ENCODE measurements around the gene CFAP65. TPM values are rescaled to one million over a fixed set of nuclear protein-coding genes. Genes with fewer than 3 reads are reported as not detected.

Gene CFAP65
- total and polyA plus RNA-seq, 2 of the 13 experiments (the other 11 are each of a cell fraction or from before 2014, with no cell fraction given), result 0.05 TPM; not detected in 1

DNA sequence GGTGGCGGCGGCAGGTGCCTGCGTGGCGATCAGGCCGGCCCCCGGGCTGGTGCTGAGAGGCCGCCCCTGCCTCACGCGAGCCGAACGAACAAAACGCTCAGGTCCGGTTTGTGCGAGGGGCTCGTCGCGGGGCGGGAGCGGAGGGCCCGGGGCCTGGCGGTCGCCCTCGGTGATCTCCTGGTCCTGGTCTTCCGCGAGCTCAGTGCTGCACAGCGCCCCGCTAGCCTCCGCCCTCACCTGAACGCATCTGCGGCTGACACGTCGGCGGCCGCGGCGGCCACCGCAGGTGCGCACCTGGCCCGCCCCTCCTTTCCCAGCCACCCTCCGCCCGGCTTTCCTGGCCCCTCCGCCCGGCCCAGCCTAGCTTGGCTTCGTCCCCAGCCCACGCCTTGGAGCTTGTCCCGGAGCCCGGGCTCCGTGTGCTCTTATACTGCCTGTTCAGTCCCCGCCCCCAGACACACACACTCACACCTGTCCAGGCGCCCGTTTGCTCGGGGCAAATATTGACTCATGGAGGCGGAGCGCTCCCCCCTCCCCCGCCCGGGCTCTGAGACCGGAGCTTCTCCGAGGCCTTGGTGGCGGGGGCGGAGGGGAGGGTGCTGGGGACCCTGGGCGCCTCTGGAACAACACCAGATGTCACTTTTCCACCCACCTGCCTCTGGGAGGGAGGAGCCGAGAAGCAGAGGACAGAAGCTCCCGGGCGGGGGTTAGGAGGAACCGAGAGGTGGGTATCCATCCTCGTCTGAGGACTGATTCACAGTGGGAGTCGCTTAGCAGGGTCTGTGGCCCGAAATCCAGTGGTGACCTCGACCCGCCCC, 39.5 kb downstream of the CFAP65 start (continued):
- TF ChIP-seq, protein P1, sequence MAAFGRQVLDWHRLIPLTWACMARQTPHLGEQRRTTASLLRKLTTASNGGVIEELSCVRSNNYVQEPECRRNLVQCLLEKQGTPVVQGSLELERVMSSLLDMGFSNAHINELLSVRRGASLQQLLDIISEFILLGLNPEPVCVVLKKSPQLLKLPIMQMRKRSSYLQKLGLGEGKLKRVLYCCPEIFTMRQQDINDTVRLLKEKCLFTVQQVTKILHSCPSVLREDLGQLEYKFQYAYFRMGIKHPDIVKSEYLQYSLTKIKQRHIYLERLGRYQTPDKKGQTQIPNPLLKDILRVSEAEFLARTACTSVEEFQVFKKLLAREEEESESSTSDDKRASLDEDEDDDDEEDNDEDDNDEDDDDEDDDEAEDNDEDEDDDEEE (CRISPR knock-in tag; IDR thresholded peaks at IDR 0.05), result 0 out of 2 replicates have a peak, but pooled peaks have one; percentile 76
- TF ChIP-seq, protein P2, sequence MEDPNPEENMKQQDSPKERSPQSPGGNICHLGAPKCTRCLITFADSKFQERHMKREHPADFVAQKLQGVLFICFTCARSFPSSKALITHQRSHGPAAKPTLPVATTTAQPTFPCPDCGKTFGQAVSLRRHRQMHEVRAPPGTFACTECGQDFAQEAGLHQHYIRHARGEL (CRISPR knock-in tag; IDR thresholded peaks at IDR 0.05), result 0 out of 2 replicates have a peak, but pooled peaks have one; percentile 48
- TF ChIP-seq HDAC1 (CRISPR knock-in tag; IDR thresholded peaks at IDR 0.05) (peak; percentile 94), HOXA3 (CRISPR knock-in tag; IDR thresholded peaks at IDR 0.05) (peak; percentile 73; the same call in 1 of the 2 replicates), ARHGAP35 (CRISPR knock-in tag; IDR thresholded peaks at IDR 0.05; ENCODE audit: borderline replicate concordance) (no peak), ELF3 (CRISPR knock-in tag; IDR thresholded peaks at IDR 0.05) (0 out of 2 replicates have a peak, but pooled peaks have one; percentile 39), ZSCAN9 (CRISPR knock-in tag; IDR thresholded peaks at IDR 0.05; ENCODE audit: borderline replicate concordance) (no peak), ZNF550 (CRISPR knock-in tag; IDR thresholded peaks at IDR 0.05; ENCODE audit: borderline replicate concordance) (no peak), SKI (IDR thresholded peaks at IDR 0.05; ENCODE audit: partially characterized antibody) (peak; percentile 66), SNAPC2 (CRISPR knock-in tag; IDR thresholded peaks at IDR 0.05) (peak; percentile 73; the same call in 1 of the 2 replicates), HOXA5 (CRISPR knock-in tag; IDR thresholded peaks at IDR 0.05) (peak; percentile 66; the same call in 1 of the 2 replicates), KLF12 (CRISPR knock-in tag; IDR thresholded peaks at IDR 0.05; ENCODE audit: borderline replicate concordance) (0 out of 2 replicates have a peak, but pooled peaks have one; percentile 45), ZFX (CRISPR knock-in tag; IDR thresholded peaks at IDR 0.05; ENCODE audit: low read depth) (peak; percentile 47), AGO1 (IDR thresholded peaks at IDR 0.05; ENCODE audit: low read depth, low read length, poor library complexity, severe bottlenecking) (peak; percentile 32), ZSCAN30 (CRISPR knock-in tag; IDR thresholded peaks at IDR 0.05) (no peak), TOE1 (CRISPR knock-in tag; IDR thresholded peaks at IDR 0.05) (no peak), ZNF510 (CRISPR knock-in tag; IDR thresholded peaks at IDR 0.05; ENCODE audit: low read depth) (no peak), BCL6 (CRISPR knock-in tag; IDR thresholded peaks at IDR 0.05) (peak; percentile 98), RFXAP (CRISPR knock-in tag; IDR thresholded peaks at IDR 0.05; ENCODE audit: borderline replicate concordance) (peak; percentile 52; the same call in 1 of the 2 replicates), NR2F6 (IDR thresholded peaks at IDR 0.05) (peak; percentile 62; the same call in 1 of the 2 replicates), NR2F6 (CRISPR knock-in tag; IDR thresholded peaks at IDR 0.05) (peak; percentile 59; the same call in 1 of the 2 replicates)
- TF ChIP-seq, protein P3, sequence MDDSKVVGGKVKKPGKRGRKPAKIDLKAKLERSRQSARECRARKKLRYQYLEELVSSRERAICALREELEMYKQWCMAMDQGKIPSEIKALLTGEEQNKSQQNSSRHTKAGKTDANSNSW (CRISPR knock-in tag; IDR thresholded peaks at IDR 0.05; ENCODE audit: borderline replicate concordance), result no peak; the same call in 1 of the 2 replicates
- TF ChIP-seq, protein P4, sequence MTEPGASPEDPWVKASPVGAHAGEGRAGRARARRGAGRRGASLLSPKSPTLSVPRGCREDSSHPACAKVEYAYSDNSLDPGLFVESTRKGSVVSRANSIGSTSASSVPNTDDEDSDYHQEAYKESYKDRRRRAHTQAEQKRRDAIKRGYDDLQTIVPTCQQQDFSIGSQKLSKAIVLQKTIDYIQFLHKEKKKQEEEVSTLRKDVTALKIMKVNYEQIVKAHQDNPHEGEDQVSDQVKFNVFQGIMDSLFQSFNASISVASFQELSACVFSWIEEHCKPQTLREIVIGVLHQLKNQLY (CRISPR knock-in tag; IDR thresholded peaks at IDR 0.05), result peak; percentile 75; the same call in 1 of the 2 replicates
- TF ChIP-seq, protein P5, sequence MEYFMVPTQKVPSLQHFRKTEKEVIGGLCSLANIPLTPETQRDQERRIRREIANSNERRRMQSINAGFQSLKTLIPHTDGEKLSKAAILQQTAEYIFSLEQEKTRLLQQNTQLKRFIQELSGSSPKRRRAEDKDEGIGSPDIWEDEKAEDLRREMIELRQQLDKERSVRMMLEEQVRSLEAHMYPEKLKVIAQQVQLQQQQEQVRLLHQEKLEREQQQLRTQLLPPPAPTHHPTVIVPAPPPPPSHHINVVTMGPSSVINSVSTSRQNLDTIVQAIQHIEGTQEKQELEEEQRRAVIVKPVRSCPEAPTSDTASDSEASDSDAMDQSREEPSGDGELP (IDR thresholded peaks at IDR 0.05; ENCODE audit: borderline replicate concordance, low read depth), result peak; percentile 84; the same call in 1 of the 2 replicates
- TF ChIP-seq, protein P6, sequence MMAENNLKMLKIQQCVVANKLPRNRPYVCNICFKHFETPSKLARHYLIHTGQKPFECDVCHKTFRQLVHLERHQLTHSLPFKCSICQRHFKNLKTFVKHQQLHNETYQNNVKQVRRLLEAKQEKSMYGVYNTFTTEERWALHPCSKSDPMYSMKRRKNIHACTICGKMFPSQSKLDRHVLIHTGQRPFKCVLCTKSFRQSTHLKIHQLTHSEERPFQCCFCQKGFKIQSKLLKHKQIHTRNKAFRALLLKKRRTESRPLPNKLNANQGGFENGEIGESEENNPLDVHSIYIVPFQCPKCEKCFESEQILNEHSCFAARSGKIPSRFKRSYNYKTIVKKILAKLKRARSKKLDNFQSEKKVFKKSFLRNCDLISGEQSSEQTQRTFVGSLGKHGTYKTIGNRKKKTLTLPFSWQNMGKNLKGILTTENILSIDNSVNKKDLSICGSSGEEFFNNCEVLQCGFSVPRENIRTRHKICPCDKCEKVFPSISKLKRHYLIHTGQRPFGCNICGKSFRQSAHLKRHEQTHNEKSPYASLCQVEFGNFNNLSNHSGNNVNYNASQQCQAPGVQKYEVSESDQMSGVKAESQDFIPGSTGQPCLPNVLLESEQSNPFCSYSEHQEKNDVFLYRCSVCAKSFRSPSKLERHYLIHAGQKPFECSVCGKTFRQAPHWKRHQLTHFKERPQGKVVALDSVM (CRISPR knock-in tag; IDR thresholded peaks at IDR 0.05), result peak; percentile 20; the same call in 1 of the 2 replicates

Data from HepG2 (cell line).